NCI-H146 treated with DMSO at 0.1 percent for 48 hours (cell line): ENCODE data around the gene ZC3H4.
"Not testable (repeated sequence)": the region's sequence is repeated elsewhere in the genome, so short reads cannot be mapped to it uniquely, and the experiment has no call there.

Experiments
- DNase-seq: peaks from one replicate; lab custom pipeline; 2025; ENCODE audit not compliant: unreplicated experiment; lab: John Stamatoyannopoulos, UW

ZC3H4 gene

DNA sequence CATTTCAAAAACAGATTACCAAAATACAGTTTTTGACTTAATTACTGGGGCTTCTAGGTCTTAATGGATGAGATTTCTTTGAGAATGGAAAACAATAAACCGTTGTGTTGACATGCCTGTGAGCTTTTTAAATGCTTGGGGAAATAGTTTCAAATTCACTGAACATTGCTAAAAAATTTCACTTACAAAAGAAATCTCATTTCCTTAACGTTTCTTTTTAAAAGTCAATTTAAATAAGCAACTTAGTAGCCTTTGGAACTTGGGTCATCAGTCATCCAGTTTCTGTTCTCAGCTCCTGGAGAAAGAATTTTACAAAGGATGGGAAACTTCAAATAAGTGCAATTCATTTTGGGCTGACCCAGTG lies 4.4 kb downstream of the ZC3H4 start:
- no peak for DNase-seq

DNA sequence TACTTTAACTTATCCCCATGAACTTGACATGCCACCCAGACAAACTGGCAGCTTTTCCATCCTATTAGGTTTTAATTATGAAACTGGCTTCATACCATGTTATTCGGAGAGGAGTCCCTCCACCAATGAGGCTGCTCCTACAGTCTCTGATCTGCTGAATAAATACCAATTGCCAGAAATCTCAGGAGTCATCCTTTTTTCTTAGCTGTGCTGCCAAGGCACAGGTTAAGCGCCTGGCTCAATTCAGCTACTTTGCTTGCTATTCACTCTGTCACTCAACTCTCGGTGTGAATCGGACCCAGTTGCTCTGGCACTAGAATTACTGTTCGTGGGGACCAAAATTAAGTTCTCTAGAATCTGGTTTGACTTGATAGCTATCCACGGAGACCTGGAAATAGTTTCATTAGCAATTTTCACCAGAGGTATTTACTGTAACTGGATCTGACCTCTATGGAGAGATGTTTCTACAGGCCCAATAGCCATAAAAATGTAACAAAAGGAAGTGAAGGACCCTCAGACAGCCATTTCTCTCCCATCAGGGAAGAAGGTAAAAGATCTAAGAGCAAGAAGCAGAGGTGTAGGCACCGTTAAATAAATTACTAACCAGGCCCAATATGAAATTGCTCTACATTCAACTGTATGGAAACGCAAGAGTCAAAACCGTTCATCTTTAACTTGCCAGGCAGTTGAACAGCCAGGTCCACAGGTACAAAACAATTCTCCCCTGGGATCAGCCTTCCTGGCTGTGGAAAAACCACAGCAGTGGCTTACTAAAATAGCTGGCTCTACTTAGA lies 5.4 kb downstream of the ZC3H4 start:
- no peak for DNase-seq

DNA sequence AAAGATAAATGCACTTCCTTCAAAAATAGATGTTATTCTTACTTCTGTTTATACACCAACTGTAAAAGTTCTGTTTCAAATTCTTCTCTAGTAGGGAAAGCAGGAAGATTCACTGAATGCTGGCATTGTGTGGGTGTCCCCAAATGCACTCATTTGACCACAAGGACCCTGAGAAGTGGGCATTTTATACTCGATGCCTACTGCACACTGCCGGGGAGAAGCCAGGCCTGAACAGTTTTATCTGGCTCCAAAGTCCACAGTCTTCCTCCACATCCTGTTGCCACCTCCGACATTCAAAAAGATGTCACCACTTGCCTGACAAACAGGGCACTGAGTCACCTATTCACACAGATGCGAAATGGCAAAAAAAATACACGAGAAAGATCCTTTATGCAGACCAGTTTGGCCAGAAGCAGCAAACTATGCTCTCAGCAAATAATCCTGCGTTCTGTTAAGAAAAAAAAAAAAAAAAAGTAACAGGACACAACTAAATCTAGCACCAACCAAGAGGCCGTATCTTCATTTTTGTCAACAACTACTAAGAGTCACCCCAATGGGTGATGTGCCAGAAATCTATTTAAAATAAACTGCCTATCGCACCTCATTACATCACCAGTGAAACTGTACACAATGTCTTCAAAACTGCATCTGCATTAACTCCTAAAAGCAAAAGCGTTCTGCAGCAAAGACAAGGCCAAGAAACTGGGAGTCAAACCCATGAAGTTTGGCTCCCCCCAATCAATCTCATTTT lies 6.2 kb downstream of the ZC3H4 start:
- no peak for DNase-seq

GRCh38 chr19:47106821-47107201 lies 6.8 kb downstream of the ZC3H4 start:
- DNase-seq, result no peak

DNA sequence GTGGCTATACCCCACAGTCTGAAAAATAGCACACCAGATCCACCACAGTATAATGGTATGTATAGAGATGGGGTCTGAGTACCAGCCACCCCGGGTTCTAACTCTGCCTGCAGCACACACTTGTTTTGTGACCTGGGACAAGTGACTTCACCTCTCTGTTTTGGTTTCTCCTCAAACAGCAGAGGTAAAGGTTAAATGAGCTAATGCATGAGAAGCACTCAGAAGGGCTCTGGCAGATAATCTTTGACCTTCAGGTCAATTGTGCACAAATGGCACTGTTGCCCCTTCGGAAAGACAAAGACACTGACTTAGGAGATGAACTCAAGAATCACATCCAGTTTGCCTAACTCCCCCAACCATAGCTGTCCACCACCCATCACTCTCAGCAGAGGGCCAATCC lies 7.7 kb downstream of the ZC3H4 start:
- no peak for DNase-seq

DNA sequence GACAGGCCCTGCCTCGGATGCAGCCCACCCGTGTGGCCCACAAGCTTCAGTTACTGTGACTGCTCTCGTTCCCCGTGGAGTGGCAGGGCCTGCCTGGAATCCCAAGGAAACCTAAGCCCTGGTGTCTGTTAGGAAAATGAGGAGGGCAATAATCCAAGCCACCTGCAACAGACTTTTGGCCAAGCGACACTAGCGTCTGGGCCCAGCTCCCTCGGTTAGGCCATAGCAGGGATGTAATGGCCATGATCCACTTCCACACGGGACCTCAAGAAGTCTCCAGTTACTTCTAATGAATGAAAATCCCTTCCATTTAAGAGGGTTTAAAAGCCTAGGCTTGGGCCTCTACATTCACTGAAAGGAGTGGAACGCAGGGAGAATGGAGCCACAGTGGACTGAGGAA lies 8.9 kb downstream of the ZC3H4 start:
- no peak for DNase-seq

DNA sequence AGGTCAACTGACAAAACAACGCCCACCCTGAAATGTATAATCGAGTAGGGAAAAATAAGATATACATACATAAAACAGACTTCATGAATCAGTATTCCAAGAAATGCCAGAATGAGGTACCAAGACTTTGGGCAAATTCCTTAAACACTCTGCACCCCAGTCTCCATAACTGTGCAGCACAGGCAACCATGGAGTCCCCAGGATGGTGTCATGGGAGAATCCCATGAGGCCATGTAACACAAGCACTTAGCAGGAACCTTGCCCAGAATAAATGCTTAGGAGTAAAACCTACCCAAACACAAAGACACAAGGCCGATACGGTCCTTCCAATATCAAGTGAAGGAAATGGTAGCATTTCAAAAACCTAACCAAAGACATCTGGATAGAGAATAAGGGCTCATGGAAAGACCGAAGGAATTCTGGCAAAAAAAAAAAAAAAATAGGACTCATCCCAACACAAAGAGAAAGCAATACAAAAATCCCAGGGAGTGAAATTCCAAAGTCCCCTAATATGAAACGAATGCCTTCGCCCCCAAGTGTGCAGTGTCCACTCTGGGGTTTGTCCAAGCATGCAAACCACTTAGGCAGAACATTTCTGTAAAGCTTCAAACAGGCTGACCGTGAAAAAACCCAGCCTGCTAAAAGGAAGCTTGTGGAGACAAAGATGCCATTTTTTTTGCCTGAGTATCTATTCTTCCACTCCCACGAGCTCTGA lies 11.1 kb downstream of the ZC3H4 start:
- no peak for DNase-seq

DNA sequence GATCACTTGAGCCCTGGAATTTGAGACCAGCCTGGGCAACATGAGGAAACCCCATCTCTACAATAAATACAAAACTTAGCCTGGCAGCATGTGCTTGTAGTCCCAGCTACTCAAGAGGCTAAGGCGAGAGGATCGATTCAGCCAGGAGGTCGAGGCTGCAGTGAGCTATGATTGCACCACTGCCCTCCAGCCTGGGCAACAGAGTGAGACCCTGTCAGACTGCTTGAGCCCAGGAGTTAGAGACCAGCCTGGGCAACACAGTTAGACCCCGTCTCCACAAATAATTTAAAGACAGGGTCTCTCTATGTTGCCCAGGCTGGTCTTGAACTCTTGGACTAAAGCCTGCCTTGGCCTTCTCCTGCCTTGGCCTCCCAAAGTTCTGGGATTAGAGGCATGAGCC lies 12.5 kb downstream of the ZC3H4 start:
- DNase-seq, result not testable (repeated sequence)

- DNase-seq, result no peak
These were observed 13.3 kb downstream of the ZC3H4 start for GRCh38 chr19:47100290-47100689.

DNA sequence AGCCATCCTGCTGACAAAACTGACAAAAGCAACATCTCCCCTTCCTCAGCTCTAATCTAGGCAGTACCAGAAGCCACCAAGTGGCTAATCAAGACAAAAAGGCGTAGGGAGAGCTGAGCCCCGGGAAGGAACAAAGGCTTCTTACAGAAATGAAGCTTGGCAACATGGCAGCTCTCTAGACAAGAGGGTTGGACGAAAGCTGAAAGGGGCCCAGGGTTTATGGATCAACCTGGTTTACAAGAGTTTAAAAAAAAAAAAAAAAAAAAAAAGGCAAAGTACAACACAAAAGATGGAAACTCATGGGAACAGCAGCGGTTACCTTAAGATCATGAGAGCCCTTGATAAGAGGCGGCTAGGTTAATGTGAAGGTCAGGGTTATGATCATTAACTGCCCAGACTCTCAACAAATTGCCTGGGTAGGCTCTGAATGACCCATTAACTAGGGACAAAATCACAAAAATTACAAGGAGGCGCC lies 14.0 kb downstream of the ZC3H4 start:
- DNase-seq, result no peak

DNA sequence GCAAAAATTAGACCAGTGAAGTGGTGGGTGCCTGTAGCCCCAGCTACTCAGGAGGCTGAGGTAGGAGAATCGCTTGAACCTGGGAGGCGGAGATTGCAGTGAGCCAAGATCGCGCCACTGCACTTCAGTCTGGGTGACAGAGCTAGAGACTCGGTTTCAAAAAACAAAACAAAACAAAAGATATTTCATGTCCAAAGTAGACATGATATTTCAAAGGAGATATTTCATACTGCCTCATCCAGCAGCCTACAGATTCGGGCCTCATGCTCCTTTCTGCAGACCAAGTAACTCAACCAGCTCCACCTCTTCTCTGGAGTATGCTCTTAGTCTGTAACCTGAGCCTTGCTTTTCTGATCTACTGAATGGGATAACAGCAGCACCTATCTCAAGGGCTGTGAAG lies 15.0 kb downstream of the ZC3H4 start:
- DNase-seq, result no peak

DNA sequence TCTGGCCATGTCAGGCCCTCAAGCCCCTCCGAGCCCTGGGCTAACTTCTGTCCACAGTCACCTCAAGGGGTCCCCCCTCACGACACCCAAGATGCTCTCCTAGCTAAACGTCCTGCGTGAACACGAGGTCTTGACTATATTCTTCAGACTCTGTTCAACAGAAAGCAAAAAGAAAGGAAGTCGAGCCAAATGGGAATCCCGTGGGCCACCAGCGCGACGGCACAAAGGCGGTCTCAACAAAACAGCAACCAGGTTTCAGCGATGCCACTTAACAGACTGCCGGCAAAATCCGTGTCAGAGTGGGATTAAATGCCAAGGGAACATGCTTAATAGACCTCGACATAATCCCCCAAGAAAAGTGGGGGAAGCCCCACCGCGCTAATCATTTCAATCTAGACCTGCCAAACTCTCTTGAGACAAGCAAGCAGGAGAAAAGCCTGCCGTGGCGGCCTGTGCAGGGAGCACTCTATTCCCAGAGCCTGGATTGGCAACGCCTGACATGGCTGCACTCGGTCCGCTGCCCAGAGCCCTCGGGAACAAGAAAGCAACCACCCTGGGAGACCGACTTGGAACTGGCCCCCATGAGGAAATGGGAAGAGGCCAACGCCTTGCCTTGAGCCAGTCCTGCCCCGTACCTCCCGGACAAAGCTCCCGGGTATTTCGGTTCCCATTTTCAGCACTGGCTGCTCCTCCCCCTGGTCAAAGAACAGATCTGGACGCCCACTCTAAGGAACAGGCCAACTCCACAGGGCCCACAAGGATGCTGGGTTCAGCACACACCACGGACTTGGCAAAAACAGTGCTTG lies 16.0 kb downstream of the ZC3H4 start:
- no peak for DNase-seq

- no peak for DNase-seq
These were observed 16.9 kb downstream of the ZC3H4 start for GRCh38 chr19:47096721-47097120.

- DNase-seq, result no peak
These were observed 17.4 kb downstream of the ZC3H4 start for GRCh38 chr19:47096100-47096704.

- DNase-seq, result no peak
These were observed 18.0 kb downstream of the ZC3H4 start for GRCh38 chr19:47095476-47096099.

- no peak for DNase-seq
These were observed 18.8 kb downstream of the ZC3H4 start for GRCh38 chr19:47094557-47095475.

DNA sequence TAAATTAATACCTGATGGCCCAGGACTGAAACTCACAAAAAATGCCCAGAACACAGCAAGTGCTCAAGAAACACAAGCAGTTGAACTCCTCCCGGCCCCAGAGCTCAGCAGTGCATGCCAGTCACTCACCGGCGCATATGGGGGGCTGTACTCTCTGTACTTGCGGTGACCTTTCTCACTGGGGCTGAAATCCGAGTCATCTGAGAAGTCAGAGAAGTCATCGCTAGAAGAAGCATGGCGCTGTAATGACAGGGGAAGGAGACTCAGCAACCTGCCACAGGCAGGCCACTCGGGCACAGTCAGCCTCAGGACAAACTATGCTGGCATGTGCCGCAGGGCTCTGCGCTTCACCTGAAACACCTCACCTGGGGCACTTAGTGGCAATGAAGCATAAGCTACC lies 19.7 kb downstream of the ZC3H4 start:
- no peak for DNase-seq

DNA sequence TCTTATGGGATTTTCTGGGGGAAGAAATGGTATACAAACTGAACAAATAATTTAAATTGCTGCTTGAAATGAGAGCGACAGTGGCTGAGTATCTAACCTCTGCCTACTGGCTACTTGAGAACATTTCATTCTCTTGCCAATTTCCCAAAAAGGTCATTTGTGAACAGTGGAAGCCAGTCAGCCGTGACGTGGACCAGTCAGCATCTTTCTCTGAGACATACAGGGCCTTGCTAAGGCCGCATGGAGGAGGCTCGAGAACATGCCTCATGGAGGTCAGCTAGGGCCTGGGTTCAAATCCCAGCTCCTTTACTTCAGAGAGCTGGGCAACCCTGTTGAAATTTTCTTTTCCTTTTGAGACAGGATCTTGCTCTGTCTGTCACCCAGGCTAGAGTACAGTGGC lies 20.3 kb downstream of the ZC3H4 start:
- DNase-seq, result no peak

DNA sequence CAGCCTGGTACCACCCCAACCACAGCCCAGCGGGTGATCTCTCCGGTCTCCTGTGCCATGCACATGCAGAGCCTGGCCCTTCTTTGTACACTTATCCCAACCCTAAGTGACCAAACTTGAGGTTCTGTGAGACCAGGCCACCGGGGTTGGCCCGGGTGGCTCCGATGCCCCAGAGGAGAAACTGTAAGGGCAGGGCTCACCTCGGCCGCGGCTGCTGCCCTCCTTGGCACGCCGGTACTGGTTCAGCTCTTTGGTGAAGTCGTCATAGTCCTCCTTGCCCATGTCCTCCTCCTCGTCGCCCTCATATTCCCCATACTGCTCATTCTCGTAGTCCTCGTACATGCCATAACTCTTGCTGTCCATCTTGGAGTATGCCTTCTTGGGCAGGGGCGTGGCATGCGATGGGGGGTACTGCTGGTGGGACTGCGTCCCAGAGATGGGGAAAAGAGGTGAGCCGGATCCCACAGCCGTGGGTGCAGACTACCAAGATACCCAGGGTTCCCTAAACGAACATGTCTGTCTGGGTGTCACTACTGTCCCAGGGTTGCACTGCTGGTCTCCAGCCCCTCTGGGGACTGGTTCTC lies 23.7 kb downstream of the ZC3H4 start:
- DNase-seq, result no peak
